Stromal cell of bone marrow (primary cell): Measurements from ENCODE around the gene TAP1.

ENCODE experiments used
- DNase-seq: peaks from one replicate; pipeline ENCODE4 v3.0.0-alpha.2; 2012; ENCODE audit warnings: low read depth

Gene TAP1

GRCh38 chr6:32862725-32863124 lies 9.2 kb upstream of the TAP1 start:
- DNase-seq = no peak

- no peak for DNase-seq
These were observed 7.2 kb upstream of the TAP1 start for GRCh38 chr6:32860674-32861073.

- no peak for DNase-seq
These were observed 4.7 kb upstream of the TAP1 start for GRCh38 chr6:32858194-32858593.

GRCh38 chr6:32857156-32857891 lies 3.8 kb upstream of the TAP1 start:
- no peak for DNase-seq

GRCh38 chr6:32855467-32856174 lies 2.1 kb upstream of the TAP1 start:
- no peak for DNase-seq

- DNase-seq = no peak
These were observed 1.1 kb upstream of the TAP1 start for GRCh38 chr6:32854376-32855178.

GRCh38 chr6:32852844-32853540 lies 512 bp downstream of the TAP1 start:
- no peak for DNase-seq

- no peak for DNase-seq
These were observed 1.3 kb downstream of the TAP1 start for GRCh38 chr6:32852018-32852843.

- no peak for DNase-seq
These were observed 2.5 kb downstream of the TAP1 start for GRCh38 chr6:32851025-32851424.

GRCh38 chr6:32849126-32849525 lies 4.4 kb downstream of the TAP1 start:
- DNase-seq = no peak

GRCh38 chr6:32847795-32848194 lies 5.7 kb downstream of the TAP1 start:
- DNase-seq = no peak

GRCh38 chr6:32847004-32847403 lies 6.5 kb downstream of the TAP1 start:
- no peak for DNase-seq

- DNase-seq = no peak
These were observed 8.1 kb downstream of the TAP1 start for GRCh38 chr6:32845384-32845884.

GRCh38 chr6:32844839-32845383 lies 8.6 kb downstream of the TAP1 start:
- no peak for DNase-seq

GRCh38 chr6:32843979-32844838 lies 9.3 kb downstream of the TAP1 start, which contains the start of gene PSMB8:
PSMB8 (minus strand) TSS chr6:32844047; CDS start chr6:32843996, 51 bp downstream.
- peak; percentile 90 for DNase-seq

- no peak for DNase-seq
These were observed 10.0 kb downstream of the TAP1 start for GRCh38 chr6:32843331-32843978.

GRCh38 chr6:32842690-32843089 lies 10.8 kb downstream of the TAP1 start:
- no peak for DNase-seq

GRCh38 chr6:32842021-32842650 lies 11.4 kb downstream of the TAP1 start:
- no peak for DNase-seq
